HepG2 (cell line): Measurements from ENCODE around the gene FIZ1. TPM values are rescaled to one million over a fixed set of nuclear protein-coding genes. Genes with fewer than 3 reads are reported as not detected.

Experiments
- ATAC-seq: fragments of 200-7000 bp; cut with Tn5 transposase; 3 replicates; pipeline ENCODE4 v1.9.1; 2020; ENCODE audit warnings: mild to moderate bottlenecking, moderate library complexity
- BruUV-seq: library from RNA; stranded (reverse); fragments of 400-500 nt; replicated peaks from 2 replicates; lab custom pipeline; 2021; lab: Mats Ljungman, UMichigan
- CTCF ChIA-PET: fragments of 300-600 bp; formaldehyde crosslinking; extraction: SDS; loops from one replicate; lab custom pipeline; 2021; ENCODE audit warnings: low total read pairs, inconsistent platforms, low intra/inter-chr PET ratio; lab: Yijun Ruan, JAX
- POLR2A ChIA-PET: fragments of 350-600 bp; sonication (Branson Sonifier 250); formaldehyde crosslinking; loops from one replicate; lab custom pipeline; 2020; ENCODE audit warnings: antibody characterized with exemption, inconsistent platforms; lab: Yijun Ruan, JAX
- DNase-seq: peaks from one replicate; pipeline ENCODE4 v3.0.0-alpha.2; 2015; ENCODE audit warnings: low spot score
- FAIRE-seq: peaks from 3 replicates; lab custom pipeline; 2011; peaks lifted over from hg19 to GRCh38; lab: Jason Lieb, UNC
- H2AFZ ChIP-seq: one replicate; pipeline ENCODE4 v1.6.1; 2011; ENCODE audit warnings: low read length, inconsistent platforms
- H3K27ac ChIP-seq: fragments of 300-600 bp; 3 replicates; pipeline ENCODE4 v1.8.0; 2011; ENCODE audit warnings: mixed run types, mild to moderate bottlenecking, mixed read lengths, low read length, inconsistent platforms; ENCODE audit not compliant: insufficient read depth; ENCODE audit errors: extremely low read length
- H3K27me3 ChIP-seq, 2 experiments: fragments of 200-600 bp in 1 of 2; 2 replicates in 1 of 2; 3 replicates in 1 of 2; pipeline versions ENCODE4 v1.6.0 to v1.8.0; 2011; ENCODE audit warnings: low read length in 2 of 2, mild to moderate bottlenecking in 2 of 2, moderate library complexity in 2 of 2, inconsistent platforms in 1 of 2; ENCODE audit not compliant: insufficient read depth in 2 of 2, control insufficient read depth in 1 of 2
- H3K36me3 ChIP-seq, 2 experiments: fragments of 200-600 bp in 1 of 2; replicated peaks in 1 of 2; 2 replicates in 1 of 2; 3 replicates in 1 of 2; pipeline versions ENCODE4 v1.5.1 to v1.8.0; 2011; ENCODE audit warnings: low read length in 2 of 2, inconsistent platforms in 1 of 2; ENCODE audit not compliant: insufficient read depth in 2 of 2, control insufficient read depth in 1 of 2
- H3K4me1 ChIP-seq: 2 replicates; pipeline ENCODE4 v1.5.1; 2012; ENCODE audit warnings: low read length, inconsistent platforms; ENCODE audit not compliant: insufficient read depth
- H3K4me2 ChIP-seq: 2 replicates; pipeline ENCODE4 v1.6.0; 2011; ENCODE audit warnings: low read depth, low read length, inconsistent platforms
- H3K4me3 ChIP-seq, 3 experiments: fragments of 200-600 bp in 1 of 3; sonication (generic), shearing (Covaris generic) in 1 of 3; replicated peaks in 1 of 3; 2 replicates each; pipeline ENCODE4 v1.5.1; 2011 to 2016; ENCODE audit warnings: low read length in 3 of 3, inconsistent platforms in 2 of 3, low read depth in 2 of 3, mild to moderate bottlenecking in 2 of 3, control low read depth in 1 of 3, mixed read lengths in 1 of 3; ENCODE audit not compliant: insufficient read depth in 1 of 3
- H3K79me2 ChIP-seq: one replicate; pipeline ENCODE4 v1.6.1; 2011; ENCODE audit warnings: low read length, inconsistent platforms; ENCODE audit not compliant: insufficient read depth
- H3K9ac ChIP-seq: 2 replicates; pipeline ENCODE4 v1.6.0; 2011; ENCODE audit warnings: mild to moderate bottlenecking, low read depth, low read length, inconsistent platforms; ENCODE audit not compliant: insufficient read depth
- H3K9me3 ChIP-seq: 2 replicates; pipeline ENCODE4 v1.5.1; 2012; ENCODE audit warnings: mild to moderate bottlenecking, low read length
- H4K20me1 ChIP-seq: 2 replicates; pipeline ENCODE4 v1.6.0; 2011; ENCODE audit warnings: inconsistent platforms, mild to moderate bottlenecking, low read length, moderate library complexity; ENCODE audit not compliant: insufficient read depth
- CCAR2 ChIP-seq: fragments of 200-400 bp; formaldehyde crosslinking; optimal IDR thresholded peaks from 2 replicates; pipeline ENCODE3; 2018; ENCODE audit warnings: low read depth, mild to moderate bottlenecking, low read length, moderate library complexity
- CTCF ChIP-seq: sonication (generic); formaldehyde crosslinking; IDR thresholded peaks from 2 replicates; pipeline ENCODE4 v1.5.0; 2020; ENCODE audit warnings: mild to moderate bottlenecking, missing genetic modification reagents, moderate library complexity
- HNRNPK ChIP-seq: fragments of 200-400 bp; formaldehyde crosslinking; IDR thresholded peaks from 2 replicates; pipeline ENCODE4 v1.6.1; 2018; ENCODE audit warnings: low read length, low read depth, moderate library complexity, mild to moderate bottlenecking; ENCODE audit not compliant: poor library complexity, severe bottlenecking
- KAT2B ChIP-seq: fragments of 150-350 bp; IDR thresholded peaks from 2 replicates; pipeline ENCODE4 v1.6.1; 2014; ENCODE audit warnings: low read depth, low read length, borderline replicate concordance
- MIER2 ChIP-seq: IDR thresholded peaks from 2 replicates; pipeline ENCODE4 v1.6.1; 2016; ENCODE audit warnings: missing biosample characterization, missing genetic modification reagents
- RCOR2 ChIP-seq: IDR thresholded peaks from 2 replicates; pipeline ENCODE4 v1.6.1; 2016; ENCODE audit warnings: missing biosample characterization, missing genetic modification reagents
- TCF7 ChIP-seq: sonication (generic); IDR thresholded peaks from 2 replicates; pipeline ENCODE4 v1.6.1; 2016; ENCODE audit warnings: antibody characterized with exemption, low read depth
- TCF7L2 ChIP-seq: IDR thresholded peaks from 2 replicates; pipeline ENCODE4 v1.6.1; 2011; ENCODE audit warnings: mild to moderate bottlenecking, low read depth, low read length, moderate library complexity
- ZNF280D ChIP-seq: sonication (generic); formaldehyde crosslinking; IDR thresholded peaks from 2 replicates; pipeline ENCODE4 v1.5.1; 2020; ENCODE audit warnings: mild to moderate bottlenecking, missing genetic modification reagents
- ZNF563 ChIP-seq: sonication (generic); formaldehyde crosslinking; IDR thresholded peaks from 2 replicates; pipeline ENCODE4 v1.8.0; 2022; ENCODE audit warnings: mild to moderate bottlenecking, moderate library complexity, missing genetic modification reagents
- WGBS: methylation state at CpG from one replicate; pipeline ENCODE4 v1.1.6; 2017; ENCODE audit warnings: low lambda C conversion rate; 5-methylcytosine and 5-hydroxymethylcytosine counted together
- in situ Hi-C: cut with HindIII; loops from 2 replicates; pipeline ENCODE4 v1.10.0; 2017; ENCODE audit warnings: low pct_unique_long_range_greater_than_20kb; ENCODE audit not compliant: extremely low pct_ligation_motif_present
- intact Hi-C: fragments of 100-400 bp; cut with micrococcal nuclease; formaldehyde crosslinking; loops from one replicate; pipeline ENCODE4 v1.10.0; 2022; ENCODE audit not compliant: unreplicated experiment
- polyA plus RNA-seq, 8 experiments: library from polyadenylated mRNA; depleted of rRNA in 3 of 8; stranded (reverse) in 7 of 8; unstranded in 1 of 8; fragments of >200 nt; fragmentation: Illumina TruSeq in 4 of 8; extraction: Trizol in 4 of 8; gene quantifications; 2 replicates each; pipeline versions ENCODE4 v1.2.1 to v1.2.3, GENCODE V29; 2011 to 2016; ENCODE audit warnings: low read depth in 4 of 8, missing spikeins in 1 of 8, mixed read lengths in 1 of 8; ENCODE audit not compliant: insufficient read depth in 1 of 8
- total RNA-seq, 5 experiments: library from RNA; depleted of rRNA; stranded (reverse); fragments of >200 nt; fragmentation: Illumina TruSeq; extraction: Trizol; gene quantifications; 2 replicates each; pipeline ENCODE4 v1.2.3, GENCODE V29; 2016; ENCODE audit warnings: low read depth in 1 of 5
- TF ChIP-seq, protein P1 (sequence below): sonication (generic); formaldehyde crosslinking; IDR thresholded peaks from 2 replicates; pipeline ENCODE4 v1.5.0; 2020; ENCODE audit warnings: mild to moderate bottlenecking, missing genetic modification reagents
- TF ChIP-seq, protein P2 (sequence below): sonication (generic); formaldehyde crosslinking; IDR thresholded peaks from 2 replicates; pipeline ENCODE4 v1.4.0; 2020; ENCODE audit warnings: missing genetic modification reagents

FIZ1 gene
- total and polyA plus RNA-seq, 2 of the 13 experiments (the other 11 are each of a cell fraction or from before 2014, with no cell fraction given), result 3.6 to 5.9 TPM

DNA sequence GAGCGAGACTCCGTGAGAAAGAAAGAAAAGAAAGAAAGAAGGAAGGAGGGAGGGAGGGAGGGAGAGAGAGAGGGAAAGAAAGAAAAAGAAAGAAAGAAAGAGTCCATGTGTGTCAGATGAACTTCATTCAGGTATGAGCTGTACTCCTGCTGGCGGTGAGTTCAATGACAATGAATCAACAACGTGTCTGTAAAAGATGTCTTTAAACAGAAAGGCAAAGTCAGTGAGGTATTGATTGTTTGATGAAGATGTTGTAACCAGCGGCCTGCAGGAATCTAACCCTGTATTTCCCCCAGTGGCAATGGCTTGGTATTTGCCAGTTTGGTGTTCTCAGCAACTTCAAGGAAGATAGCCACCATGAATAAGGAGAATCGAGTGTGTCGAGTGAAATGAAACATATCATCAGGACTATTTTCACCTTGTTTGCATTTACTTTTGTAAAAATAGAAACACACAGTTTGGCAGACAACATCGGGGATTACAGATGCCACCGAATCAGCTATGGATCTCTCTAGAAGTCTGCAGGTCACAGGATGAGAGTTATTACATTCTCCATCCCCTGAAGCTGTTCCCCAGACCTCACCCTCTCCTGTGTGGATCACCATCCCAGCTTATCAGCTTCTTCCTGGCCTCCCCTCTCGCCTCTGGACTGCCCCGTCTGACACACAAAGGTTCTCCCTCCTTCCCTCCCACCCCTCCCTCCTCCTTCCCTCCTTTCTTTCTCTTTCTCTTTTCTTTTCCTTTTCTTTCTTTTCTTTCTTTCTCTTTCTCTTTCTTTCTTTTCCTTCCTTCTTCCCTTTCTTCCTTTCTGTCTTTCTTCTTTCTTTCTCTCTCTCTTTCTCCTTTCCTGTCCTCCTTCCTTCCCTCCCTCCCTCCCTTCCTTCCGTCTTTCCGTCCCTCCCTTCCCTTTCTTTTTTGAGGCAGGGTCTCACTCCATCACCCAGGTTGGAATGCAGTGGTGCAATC, 45.8 kb downstream of the FIZ1 start:
- ChIA-PET CTCF (interaction anchor here (1.2 kb wide), 1 partner anchor 37 kb away, joined by 4 read pairs; no protein-coding TSS in a partner anchor), POLR2A (interaction anchor here (0.7 to 2.7 kb wide), 12 partner anchors 8 to 395 kb away, joined by 3 to 18 read pairs (median 4); partner anchors contain the start of genes FIZ1, NAT14, PTPRH and ZNF524)
- WGBS, result 8% methylated on average over 13 of the region's 13 CpGs
- Histone ChIP-seq H4K20me1 (no peaks in the 10 kb centered on the region), H3K27ac (no peak overlapping the region), H3K9ac (no peak overlapping the region), H3K4me2 (peak overlapping the region; percentile 75), H3K9me3 (no peaks in the 10 kb centered on the region), H3K27me3 (no peaks in the 10 kb centered on the region), H3K4me1 (peaks cover 70% of the 10 kb centered on the region), H3K79me2 (no peaks in the 10 kb centered on the region), H3K36me3 (no peaks in the 10 kb centered on the region), H2AFZ (no peak overlapping the region), H3K4me3 (peak overlapping the region in 2 of 3 experiments; percentile 9 to 31; a peak in 2 of 6 replicates)
- in situ Hi-C loops, result no loop called here
- intact Hi-C loops, result loop anchor here (2.0 to 10.0 kb wide), 2 partner anchors 27 to 51 kb away; partner anchors contain the start of genes ZNF524, ZNF579 and ZNF865
- peak; percentile 80 for DNase-seq
- BruUV-seq, result no TSS peak
- peak; percentile 63 for ATAC-seq
- peak; percentile 87 for FAIRE-seq
- TF ChIP-seq ZNF280D, result no peak
- peak; percentile 67; the same call in 1 of the 2 replicates for TF ChIP-seq RCOR2 (CRISPR knock-in tag)
- TF ChIP-seq, protein P1, sequence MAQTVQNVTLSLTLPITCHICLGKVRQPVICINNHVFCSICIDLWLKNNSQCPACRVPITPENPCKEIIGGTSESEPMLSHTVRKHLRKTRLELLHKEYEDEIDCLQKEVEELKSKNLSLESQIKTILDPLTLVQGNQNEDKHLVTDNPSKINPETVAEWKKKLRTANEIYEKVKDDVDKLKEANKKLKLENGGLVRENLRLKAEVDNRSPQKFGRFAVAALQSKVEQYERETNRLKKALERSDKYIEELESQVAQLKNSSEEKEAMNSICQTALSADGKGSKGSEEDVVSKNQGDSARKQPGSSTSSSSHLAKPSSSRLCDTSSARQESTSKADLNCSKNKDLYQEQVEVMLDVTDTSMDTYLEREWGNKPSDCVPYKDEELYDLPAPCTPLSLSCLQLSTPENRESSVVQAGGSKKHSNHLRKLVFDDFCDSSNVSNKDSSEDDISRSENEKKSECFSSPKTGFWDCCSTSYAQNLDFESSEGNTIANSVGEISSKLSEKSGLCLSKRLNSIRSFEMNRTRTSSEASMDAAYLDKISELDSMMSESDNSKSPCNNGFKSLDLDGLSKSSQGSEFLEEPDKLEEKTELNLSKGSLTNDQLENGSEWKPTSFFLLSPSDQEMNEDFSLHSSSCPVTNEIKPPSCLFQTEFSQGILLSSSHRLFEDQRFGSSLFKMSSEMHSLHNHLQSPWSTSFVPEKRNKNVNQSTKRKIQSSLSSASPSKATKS (CRISPR knock-in tag), result no peak
- peak; percentile 90 for TF ChIP-seq TCF7
- peak; percentile 53; the same call in 1 of the 2 replicates for TF ChIP-seq MIER2
- TF ChIP-seq KAT2B, result peak; percentile 17; the same call in 1 of the 2 replicates
- TF ChIP-seq HNRNPK, result peak; percentile 64
- TF ChIP-seq CCAR2, result peak; percentile 26
- peak; percentile 47; the same call in 1 of the 2 replicates for TF ChIP-seq TCF7L2
- 0 out of 2 replicates have a peak, but pooled peaks have one; percentile 8 for TF ChIP-seq CTCF
- no peak for TF ChIP-seq ZNF563 (CRISPR knock-in tag)
- TF ChIP-seq, protein P2, sequence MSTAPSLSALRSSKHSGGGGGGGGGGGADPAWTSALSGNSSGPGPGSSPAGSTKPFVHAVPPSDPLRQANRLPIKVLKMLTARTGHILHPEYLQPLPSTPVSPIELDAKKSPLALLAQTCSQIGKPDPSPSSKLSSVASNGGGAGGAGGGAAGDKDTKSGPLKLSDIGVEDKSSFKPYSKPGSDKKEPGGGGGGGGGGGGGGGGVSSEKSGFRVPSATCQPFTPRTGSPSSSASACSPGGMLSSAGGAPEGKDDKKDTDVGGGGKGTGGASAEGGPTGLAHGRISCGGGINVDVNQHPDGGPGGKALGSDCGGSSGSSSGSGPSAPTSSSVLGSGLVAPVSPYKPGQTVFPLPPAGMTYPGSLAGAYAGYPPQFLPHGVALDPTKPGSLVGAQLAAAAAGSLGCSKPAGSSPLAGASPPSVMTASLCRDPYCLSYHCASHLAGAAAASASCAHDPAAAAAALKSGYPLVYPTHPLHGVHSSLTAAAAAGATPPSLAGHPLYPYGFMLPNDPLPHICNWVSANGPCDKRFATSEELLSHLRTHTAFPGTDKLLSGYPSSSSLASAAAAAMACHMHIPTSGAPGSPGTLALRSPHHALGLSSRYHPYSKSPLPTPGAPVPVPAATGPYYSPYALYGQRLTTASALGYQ (CRISPR knock-in tag), result 0 out of 2 replicates have a peak, but pooled peaks have one; percentile 27
